Fibroblast of the aortic adventitia (primary cell): ENCODE results near the gene AFF2. TPM values are rescaled to one million over a fixed set of nuclear protein-coding genes. Genes with fewer than 3 reads are reported as not detected.
A peak's percentile ranks its signal among the peaks of the same experiment; 100 is the strongest.

Source experiments
- DNase-seq: peaks from one replicate; pipeline ENCODE4 v3.0.0-alpha.2; 2010; ENCODE audit warnings: low read depth
- H3K4me3 ChIP-seq: 2 replicates; pipeline ENCODE4 v1.5.1; 2011; ENCODE audit warnings: low read depth, mild to moderate bottlenecking, control low read depth, low read length, moderate library complexity
- total RNA-seq: library from RNA; depleted of rRNA; stranded (reverse); fragments of >200 nt; gene quantifications from 2 replicates; pipeline ENCODE4 v1.2.3, GENCODE V29; 2012; ENCODE audit warnings: low replicate concordance
- TF ChIP-seq, protein P1 (sequence below): IDR thresholded peaks from 2 replicates; pipeline ENCODE4 v1.5.1; 2011; ENCODE audit warnings: mild to moderate bottlenecking, low read length, control low read depth, inconsistent platforms; ENCODE audit not compliant: insufficient read depth

AFF2 gene
- total RNA-seq, 1 donor, result 6.6 TPM

DNA sequence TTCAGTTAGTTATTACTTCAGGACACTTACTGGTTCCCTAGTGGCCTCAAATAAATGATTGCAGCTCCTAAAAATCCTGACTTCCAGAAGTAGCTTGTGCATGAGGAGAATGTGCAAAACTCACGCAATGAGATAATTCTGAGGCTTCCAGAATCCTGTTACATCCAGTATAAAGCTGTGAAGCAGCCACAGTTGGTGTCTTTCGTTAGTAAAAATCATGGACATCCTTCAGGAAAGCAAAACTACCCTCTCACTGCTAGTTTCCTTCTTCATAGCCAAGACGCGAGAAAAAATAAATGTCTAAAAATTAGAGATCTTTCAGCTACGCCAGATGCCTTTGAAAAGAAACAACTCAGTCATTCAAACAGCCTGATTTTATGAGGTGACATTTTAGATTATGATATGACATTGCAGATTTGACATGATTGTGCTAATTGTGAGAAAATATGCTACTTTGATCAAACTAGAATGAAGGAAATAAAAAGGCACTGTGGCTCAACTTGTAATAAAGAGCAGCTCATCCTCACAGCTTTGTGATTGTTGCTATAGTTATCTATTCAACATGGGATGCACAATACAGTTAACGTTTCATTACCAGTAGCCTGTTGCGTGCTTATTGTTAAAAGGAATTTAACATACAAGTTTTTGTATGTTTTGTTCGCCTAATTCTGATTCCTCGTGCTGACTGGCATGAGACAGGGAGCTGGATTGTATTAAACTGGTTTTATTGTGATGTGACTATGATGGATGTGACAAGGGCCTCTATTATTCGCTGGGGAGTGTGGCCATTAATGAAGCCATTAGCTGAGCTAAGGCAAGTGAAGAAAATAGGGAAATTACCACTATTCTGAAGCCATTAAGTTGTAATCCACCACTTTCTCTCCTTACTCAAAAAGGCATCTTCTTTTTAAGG lies 40.5 kb downstream of the AFF2 start:
- no peak overlapping the region for H3K4me3 ChIP-seq
- TF ChIP-seq, protein P1, sequence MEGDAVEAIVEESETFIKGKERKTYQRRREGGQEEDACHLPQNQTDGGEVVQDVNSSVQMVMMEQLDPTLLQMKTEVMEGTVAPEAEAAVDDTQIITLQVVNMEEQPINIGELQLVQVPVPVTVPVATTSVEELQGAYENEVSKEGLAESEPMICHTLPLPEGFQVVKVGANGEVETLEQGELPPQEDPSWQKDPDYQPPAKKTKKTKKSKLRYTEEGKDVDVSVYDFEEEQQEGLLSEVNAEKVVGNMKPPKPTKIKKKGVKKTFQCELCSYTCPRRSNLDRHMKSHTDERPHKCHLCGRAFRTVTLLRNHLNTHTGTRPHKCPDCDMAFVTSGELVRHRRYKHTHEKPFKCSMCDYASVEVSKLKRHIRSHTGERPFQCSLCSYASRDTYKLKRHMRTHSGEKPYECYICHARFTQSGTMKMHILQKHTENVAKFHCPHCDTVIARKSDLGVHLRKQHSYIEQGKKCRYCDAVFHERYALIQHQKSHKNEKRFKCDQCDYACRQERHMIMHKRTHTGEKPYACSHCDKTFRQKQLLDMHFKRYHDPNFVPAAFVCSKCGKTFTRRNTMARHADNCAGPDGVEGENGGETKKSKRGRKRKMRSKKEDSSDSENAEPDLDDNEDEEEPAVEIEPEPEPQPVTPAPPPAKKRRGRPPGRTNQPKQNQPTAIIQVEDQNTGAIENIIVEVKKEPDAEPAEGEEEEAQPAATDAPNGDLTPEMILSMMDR, result no peak
- DNase-seq, result no peak

DNA sequence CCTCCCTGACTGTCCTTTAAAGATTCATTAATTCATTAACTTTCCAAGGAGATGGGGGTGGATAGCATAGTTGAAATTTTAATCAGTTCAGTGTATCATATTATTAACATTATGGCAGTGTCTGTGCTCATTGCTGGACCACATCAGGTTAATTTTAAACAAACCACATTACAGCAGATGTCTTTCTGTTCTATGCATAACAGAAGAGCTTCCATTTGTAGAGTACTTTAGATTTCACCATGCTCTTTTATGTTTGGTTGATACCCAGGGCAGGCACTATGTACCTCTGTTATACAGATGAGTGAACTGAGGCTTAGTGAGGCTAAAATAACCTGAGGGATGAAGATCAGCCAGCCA lies 41.1 kb downstream of the AFF2 start:
- TF ChIP-seq, protein P1, result no peak
- DNase-seq, result no peak
- no peak overlapping the region for H3K4me3 ChIP-seq

DNA sequence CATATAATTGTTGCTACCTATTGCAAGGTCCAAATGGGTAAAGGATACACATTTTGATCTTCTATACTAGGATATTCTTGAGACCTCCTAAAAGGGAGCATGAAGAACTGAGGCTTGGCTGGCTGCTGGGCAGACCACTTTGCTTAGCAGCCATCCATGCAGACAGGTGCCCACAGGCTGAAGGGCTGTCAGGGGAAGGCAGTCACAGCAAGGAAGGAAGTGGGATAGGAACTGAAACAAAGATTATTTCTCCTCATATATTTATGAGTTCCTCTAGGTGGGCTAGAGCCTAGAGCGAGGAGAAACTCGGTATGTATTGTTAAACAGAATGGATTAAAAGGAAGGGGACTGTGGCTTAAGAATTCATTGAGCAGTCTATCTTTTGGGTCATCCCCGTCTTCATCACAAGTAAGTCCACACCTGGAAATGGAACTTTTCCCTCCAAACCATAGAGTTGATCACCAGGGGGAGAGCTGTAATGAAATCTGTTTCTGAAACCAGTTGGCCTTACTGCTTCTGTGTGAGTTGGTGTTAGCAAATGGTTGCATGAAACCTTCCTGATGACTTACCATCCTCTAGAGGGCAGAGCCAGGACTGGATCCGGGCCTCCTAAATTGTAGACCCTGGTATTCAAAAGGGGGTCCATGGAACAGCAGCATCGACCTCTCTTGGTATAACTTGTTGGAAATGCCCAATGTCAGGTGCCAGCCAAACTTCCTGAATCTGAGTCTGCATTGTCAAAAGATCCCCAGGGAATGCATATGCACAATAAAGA lies 42.3 kb downstream of the AFF2 start:
- no peak overlapping the region for H3K4me3 ChIP-seq

DNA sequence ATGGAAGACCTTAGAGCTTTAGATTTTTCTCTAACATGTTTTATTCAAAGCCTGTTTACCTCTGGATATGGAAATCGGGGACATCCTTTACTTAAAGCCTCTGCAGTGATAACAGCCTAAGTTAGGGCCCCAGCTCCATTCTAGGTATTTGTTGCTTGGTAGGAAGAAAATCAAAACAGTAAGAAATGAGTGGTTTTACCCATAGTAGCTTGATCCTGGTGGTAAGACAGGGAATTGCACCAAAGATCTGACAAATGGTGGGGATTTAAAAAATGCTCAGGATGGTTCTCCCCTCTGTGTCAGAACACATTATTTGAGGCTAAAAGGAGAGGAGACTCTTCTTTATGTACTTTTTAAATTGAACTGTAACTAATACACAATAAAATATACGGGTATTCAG lies 52.4 kb downstream of the AFF2 start:
- no peak for DNase-seq
- no peak overlapping the region for H3K4me3 ChIP-seq
- TF ChIP-seq, protein P1, result peak; percentile 45

More for the DNA sequence above, 42.3 kb downstream of the AFF2 start:
- DNase-seq, result no peak
- TF ChIP-seq, protein P1, result no peak

DNA sequence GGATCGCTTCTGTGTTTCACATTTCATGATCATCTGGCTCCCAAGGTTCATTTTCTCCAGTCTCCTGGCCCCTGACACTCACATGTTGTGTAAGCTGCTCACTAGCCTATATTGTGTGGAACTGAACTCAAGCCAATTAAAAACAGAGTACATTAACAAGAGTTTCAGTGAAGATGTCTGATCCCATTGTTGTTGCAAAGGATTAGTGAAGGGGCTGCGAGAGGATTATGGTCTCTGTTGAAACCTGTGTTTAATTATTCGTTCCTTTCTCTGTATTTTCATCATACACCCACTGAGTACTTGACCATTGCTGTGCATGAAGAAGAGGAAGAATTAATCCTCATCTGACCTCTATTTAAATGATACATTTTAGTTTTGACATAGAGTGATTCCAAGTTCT lies 54.7 kb downstream of the AFF2 start:
- DNase-seq, result no peak
- TF ChIP-seq, protein P1, result no peak
- H3K4me3 ChIP-seq, result no peak overlapping the region

DNA sequence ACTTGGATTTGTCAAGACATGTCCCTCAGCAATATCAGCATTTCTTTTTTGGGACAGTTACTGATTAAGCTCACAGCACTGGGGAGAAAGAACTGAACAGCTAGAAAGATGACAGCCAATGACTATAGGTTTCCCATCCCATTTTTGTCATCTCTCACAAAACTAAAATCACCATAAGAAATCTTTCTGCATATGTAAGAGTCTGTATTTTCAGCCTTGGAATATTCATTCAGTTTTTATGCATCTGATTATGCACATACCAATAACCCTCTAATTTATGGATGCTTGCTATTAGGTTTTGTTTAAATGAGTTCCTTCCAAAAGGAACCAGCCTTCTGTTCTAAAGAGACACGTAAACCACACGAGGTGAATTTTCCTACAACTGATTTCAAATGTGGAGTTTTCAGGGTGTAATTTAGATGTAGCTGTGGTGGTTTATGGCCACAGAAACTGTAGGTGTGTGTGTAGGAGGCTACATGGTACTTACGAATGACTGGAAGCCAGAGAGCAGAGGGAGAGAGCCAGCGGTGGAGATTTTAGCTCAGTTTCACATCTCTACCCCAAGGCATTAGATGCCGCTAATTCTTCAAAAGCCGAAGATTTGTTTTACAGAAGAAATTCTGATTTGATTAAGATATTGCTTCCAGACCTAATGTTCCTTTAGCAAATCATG lies 55.3 kb downstream of the AFF2 start:
- H3K4me3 ChIP-seq, result no peak overlapping the region
- TF ChIP-seq, protein P1, result no peak
- DNase-seq, result no peak
